NCI-H146 treated with DMSO at 0.1 percent for 48 hours (cell line): ENCODE measurements around the gene MMP28.
"Not testable (repeated sequence)": the region's sequence is repeated elsewhere in the genome, so short reads cannot be mapped to it uniquely, and the experiment has no call there.

ENCODE experiments used
- DNase-seq: peaks from one replicate; lab custom pipeline; 2025; ENCODE audit not compliant: unreplicated experiment; lab: John Stamatoyannopoulos, UW

The MMP28 gene

DNA sequence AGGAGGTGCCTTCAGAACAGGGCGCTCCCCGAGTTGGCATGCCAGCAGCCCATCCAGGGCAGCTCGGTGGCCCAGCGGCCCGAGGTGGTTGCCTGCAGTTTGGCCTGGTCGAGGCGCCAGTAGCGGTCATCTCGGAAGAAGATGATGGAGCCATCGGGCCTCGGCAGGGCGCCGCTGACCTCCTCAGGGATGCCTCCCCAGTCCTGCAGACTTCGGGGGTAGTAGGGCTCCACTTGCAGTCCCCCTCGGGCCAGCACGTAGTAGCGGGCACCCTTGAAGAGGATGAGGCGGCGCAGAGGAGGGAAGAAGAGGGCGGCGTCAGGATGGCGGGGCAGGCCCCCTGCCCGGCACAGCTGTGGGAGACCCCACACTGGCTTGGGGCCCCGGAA, 29.0 kb downstream of the MMP28 start:
- DNase-seq: no peak

DNA sequence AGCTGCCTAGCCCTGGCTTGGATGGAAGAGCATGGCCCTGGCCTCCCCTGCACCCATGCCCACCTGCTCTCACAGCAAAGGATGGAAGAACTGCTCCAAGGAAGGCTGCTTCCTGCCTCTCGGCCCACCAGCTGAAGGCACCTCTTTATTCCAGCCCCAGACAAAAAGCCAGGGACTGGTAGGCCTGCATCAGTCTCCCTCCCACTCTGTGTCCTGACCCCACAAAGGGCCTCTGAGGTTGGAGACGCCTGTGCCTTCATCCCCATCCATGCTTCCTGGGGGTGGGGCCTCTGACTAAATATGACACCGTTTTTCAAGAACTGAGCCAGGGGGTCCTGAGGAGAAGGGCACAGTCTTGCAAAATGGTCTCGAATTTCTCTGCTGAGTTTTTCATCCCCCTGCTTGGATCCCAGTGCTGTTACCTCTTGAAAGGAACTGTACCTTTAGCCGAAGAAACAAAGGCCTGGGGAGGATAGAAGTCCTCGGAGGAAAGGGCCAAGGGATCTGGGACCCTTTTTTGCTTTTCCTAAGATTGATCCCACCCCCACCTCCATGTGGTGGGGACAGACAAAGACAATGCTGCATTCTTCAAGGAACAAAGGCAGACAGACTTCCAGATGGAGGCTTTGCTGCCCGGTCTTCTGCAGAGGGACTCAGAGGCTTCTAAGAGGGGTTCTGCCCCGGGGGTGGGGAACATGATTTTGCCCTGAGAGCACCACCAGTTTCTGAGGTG, 29.5 kb downstream of the MMP28 start:
- no peak for DNase-seq

DNA sequence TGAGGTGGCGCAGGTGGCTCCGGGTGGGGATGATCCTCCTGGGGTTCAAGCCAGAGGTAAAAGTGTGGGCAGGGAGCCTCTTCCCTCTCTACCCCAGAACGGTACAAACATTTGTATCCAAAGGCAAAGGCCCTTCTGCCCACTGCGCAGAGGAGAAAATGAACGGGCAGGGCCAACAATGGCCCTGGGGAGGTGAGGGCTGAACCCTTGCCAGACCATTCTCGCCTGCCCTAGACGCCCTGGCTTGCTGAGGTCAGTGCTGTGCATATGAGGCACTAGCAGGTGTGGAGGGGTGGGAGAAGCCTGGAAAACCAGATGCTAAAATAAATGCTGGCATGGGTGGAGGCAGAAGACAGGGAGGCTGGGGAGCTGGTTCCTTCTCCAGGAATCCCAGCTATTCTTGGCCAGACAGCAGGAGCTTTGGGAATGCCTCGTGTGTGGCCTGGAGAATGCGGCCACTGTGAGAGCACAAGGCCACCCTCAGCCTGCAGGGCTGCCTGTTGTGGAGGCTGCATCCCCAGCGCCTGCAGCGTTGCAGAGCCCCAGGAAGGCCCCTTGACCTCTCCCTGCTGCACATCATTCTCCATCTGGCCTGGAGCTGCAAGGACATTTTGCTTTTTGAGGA, 30.2 kb downstream of the MMP28 start:
- DNase-seq: no peak

DNA sequence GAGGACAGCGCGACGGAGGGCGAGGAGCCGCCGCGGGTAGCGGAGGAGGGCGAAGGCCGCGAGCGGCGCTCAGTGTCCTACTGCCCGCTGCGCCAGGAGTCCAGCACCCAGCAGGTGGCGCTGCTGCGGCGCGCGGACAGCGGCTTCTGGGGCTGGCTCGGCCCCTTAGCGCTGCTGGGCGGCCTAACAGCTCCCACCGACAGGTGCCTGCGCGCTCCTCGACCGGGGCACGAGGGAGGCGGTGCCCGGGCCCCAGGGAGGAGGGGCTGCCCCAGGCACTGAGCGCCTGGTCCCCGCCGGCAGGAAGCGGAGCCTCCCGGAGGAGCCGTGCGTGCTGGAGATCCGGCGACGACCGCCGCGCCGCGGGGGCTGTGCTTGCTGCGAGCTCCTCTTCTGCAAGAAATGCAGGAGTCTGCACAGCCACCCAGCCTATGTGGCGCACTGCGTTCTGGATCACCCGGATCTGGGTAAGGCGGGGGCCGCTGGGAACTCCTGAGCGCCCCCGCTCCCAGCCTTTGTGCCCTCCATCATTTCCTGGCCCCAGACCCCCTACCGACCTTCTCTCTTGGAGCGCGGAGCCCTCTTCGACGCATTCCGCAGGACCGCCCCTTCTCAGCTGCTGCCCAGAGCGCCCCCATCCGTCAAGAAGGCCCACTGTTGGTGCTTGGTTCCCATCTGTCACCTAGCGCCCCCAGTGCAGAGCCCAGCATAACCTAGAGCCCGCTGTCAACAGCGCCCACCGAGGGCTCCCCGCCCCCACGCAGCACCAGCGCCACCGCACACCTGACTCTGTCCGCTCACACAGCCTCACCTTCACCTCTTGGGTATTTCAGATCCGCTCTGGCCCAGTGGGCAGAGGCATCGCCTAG, 31.1 kb downstream of the MMP28 start:
- DNase-seq: peak; percentile 86

DNA sequence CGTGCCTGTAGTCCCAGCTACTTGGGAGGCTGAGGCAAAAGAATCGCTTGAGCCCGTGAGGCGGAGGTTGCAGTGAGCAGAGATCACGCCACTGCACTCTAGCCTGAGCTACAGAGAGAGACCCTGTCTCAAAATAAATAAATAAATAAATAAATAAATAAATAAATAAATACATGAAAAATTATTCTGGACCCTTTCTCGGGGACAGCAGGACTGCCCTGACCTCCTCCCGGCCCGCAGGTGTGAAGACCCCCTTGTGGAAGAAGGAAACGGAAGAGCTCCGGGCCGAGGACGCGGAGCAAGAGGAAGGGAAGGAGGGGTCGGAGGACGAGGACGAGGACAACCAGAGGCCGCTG, 31.7 kb downstream of the MMP28 start:
- DNase-seq: no peak

DNA sequence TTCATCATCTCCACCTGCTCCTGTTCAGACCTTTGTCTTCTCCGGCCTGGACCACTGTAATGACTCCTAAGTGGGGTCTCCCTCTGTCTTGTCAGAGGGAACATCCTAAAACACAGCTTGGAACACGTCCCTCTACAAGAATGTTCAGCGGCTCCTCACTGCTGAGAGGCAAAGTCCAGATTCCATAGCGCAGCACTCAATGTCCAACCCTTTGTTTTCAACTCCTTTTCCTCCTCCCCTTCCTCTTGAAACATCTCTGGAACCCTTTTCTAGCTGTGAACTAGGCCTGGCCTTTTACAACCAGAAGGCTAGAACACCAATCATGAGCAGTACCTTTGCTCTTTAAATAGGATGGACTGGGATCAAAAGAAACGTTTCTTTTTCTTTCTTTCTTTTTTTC, 33.8 kb downstream of the MMP28 start:
- DNase-seq: no peak

DNA sequence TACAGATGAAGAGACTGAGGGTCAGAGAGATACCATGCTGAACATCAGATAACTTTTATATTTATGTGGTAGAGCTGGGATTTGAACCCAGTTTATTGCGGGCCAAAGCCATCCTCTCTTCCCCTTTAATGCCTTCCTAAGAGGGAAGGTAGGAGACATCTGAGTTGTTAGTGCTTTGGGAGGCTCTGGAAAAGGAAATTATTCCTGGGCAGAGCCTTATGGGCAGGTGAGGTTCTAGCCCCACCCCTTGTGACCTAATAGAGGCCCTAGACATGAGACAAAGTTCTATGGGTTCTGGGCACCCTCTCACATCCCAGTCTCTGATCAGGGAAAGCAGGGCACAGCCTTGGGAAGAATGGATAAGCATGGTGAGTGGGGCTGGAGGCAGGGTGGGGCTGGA, 34.9 kb downstream of the MMP28 start, which contains the start of gene C17orf50:
Gene C17orf50 (plus strand): TSS at position 301 of the 400 bp plus-strand sequence. CDS start 55 bp downstream, at position 356.
- DNase-seq: no peak

DNA sequence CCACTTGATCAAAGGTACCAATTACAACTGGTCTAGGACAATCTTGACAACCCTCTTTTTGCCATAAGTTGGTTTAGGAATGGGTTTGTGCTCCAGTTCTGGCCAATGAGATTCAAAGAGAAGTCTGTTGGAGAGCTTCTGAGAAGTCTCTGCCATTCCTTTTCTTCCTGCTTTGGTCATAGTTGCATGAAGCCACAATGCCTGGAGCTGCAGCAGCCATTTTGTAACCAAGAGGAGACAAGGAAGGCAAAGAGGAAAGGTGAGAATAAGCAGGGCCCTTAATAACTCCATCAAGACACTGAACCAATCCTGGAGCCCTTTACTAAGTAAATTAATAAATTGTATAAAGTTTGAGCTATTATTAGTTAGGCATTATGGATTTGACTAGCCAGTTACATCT, 38.2 kb downstream of the MMP28 start:
- DNase-seq: no peak

DNA sequence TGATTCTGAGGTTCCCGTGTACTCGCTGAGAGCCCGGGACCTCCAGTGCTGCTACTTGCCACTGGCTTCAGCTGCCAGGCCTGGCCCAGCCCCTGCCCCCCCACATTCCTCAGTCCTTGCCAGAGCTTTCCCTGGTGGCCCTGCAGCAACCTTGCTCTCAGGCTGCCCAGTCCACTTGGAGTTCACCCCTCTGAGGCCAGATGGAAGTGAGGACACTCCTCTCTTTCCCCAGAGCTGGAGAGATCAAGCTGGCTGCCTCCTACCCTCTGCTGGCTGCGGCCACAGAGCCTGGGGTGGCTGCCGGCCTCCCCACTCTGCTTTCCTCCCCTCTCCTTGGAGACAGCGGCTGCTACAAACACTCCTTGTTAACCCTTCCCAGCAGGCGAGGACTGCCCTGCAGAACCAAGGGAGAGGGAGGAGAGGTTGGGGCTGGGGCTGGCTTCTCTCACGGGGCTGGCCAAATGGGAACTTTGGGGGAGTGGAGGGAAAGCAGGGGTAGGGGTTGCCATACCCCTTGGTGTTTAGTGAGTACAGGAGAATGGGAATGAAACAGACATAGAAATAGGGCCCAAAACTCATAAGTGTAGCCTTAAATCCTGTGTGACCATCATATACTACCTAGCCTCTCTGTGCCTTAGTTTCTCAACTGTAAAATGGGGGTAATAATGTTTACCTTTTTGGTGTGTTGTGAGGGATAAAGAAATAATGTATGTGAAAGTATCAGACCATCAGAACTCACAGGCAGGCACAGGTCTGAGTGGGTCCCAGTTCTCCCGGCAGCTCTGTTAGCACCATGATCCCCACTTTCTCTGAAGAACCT, 42.3 kb downstream of the MMP28 start, which contains the start of gene GAS2L2:
Gene GAS2L2 (minus strand): TSS at position 295 of the 820 bp plus-strand sequence. CDS start 389 bp downstream, outside the sequence.
- no peak for DNase-seq

DNA sequence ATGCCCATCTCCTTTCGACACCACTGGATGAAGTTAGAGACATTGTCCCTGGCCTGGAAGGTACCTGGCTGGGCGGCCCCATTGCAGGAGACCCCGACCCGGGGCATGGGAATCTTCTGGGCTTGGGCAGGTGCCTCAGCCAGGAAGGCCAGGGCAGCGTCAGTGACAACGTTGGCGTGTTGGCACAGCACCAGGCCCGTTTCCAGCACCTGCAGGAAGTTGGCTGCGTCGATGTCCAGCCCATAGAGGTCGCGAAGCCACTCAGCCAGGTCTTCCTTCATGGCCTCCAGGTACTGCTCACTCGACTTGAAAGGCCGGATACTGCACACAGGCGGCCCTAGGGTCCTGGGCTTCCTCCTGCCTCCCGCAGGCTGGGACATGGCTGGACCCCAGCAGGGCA, 43.0 kb downstream of the MMP28 start:
- no peak for DNase-seq

DNA sequence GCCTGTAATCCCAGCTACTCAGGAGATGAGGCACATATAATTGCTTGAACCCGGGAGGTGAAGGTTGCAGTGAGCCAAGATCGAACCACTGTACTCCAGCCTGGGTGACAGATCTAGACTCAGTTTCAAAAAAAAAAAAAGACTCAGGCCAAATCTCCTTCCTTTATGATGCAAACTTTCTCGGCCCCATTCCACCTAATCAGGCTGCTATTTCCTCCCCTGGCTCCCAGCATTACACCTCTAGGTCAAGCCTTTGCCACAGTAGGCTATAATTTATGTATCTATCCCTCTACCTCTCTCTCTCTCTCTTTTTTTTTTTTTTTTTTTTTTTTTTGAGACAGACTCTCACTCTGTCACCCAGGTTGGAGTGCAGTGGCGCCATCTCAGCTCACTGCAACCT, 43.9 kb downstream of the MMP28 start:
- DNase-seq: not testable (repeated sequence)

DNA sequence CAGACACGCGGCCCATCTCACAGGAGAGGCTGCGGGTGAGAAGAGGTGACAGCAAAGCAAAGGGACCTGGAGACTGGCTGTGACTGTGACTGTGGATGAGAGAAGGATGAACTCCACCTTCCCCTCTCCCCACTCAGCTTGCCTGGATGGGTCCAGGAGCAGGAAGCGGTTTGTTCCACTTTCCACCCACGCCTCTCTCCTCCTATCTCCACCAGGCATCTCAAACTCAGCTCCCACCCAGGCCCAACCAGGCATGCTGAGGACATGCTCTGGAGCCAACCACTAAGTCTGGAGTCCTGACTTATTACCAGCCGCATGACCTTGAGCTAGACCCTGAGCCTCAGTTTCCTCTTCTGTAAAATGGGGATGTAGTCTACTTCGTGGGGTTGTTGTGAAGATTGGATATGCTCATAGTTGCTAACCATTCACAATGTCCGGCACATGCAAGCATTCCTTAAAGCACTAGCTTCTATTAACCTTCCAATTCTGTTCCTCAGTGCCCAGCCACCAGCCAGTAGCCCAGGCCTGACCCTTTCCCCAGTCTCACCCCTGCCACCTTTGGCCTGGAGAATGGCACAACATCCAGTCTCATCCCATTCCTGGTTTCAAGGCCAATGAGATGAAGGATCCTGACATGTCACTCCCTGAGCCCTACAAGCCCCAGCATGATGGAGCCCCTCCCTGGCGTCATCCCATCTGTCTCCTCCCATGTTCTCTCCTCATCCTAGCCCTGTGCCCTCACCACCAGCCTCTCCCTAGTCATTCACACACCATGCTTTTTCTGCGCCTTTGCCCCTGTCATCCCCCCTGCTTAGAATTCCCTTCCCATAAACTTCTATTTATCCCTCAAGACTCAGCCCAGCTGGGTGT, 44.7 kb downstream of the MMP28 start:
- no peak for DNase-seq

DNA sequence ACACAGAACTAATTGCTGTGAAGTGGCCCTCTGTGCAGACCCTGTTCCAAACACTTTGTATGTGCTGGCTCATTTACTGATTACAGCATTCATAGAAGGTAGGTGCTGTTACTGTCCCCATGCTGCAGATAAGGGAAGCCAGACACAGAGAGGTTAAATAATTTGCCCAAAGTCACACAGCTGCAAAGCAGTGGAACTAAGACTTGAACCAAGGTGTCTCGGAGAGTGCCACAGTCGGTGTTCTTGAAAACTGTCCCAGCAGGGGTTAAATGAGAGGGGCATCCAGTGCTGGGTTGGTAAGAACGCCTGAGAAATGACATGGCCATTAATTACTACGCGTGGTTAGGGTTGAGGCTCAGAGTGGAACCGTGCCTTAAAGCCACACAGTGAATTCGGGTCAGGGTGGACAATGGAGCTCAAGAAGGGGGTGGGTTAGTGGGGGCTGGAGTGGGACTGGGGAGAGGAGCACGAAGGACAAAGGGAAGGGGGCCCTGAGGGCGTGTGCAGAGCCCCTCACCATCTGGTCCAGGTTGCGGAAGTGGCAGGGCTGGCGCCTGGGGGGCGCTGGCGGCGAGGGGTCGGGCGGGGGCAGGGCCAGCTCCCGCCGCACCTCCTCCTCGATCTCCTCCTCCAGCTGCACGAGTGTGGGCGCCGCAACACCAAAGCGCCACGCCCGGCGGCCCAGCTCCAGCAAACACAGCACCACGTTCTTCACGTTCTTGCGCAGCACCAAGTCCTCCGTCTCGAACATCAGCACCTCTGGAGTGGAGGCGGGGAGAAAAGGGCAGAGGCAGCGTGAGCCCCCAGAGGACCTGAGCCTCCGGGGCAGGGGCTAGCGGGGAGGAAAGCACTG, 45.7 kb downstream of the MMP28 start:
- DNase-seq: no peak

DNA sequence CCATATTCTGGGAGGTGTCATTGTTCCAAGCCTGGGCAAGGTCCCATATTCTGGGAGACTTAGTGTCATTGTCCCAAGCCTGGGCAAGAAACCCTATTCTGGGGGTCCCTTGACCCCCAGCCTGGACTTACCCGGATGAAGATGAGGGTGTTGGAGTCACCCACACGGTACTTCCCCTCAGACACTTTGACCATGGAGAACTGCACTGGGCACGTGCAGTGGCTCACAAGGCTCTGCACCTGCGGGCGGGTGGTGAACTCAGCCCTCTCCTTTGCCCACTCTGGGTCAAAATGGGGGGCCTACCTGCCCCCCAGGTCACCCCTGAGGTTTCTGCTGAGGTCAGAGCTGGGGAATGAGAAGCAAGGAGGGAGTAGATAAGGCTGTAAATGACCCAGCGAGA, 46.5 kb downstream of the MMP28 start:
- DNase-seq: no peak

DNA sequence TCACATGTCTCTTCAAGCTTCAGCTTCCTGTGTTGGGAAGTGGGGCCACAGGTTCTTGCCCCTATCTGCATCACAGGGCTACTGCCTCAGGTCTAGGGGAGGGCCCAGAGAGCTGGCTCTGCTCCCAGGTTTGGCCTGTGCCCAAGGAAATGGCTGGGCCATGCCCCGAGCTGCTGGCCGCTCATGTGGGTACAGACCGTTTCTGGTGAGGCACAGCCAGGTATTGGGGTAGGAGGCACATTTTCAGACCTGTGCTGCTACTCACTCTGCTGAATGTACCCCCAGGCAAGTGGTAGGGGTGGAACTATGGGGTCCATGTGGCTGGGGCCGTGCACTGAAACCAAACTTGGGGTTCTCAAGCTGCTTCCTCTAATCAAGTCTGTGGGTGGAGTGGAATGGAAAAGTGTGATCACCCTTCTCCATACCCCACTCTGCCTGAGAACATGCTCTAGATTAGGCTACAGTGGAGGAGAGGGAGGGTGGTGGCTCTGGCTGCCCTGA, 47.0 kb downstream of the MMP28 start:
- DNase-seq: no peak

DNA sequence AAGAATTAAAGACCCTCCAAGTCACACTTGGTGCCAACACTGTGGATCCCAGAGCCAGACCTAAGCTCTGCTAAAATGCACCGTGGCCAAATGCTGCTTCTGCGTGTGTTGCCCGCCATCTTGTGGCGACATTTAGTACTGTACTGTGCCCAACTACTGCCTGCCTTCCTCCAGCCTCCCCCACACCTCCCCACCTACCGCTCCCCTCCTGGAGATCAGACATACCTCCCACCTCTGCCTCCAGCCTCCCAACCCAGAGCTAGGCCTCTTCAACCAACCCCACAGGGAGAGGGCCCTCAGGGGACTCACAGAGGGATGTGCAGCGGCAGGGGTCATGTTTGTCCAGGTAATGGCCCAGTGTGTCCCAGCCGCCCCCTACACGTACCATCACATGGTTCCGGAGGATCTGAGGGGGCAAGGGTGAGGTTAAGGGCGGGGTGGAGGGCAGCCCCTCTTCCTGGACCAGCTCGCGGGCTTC, 47.9 kb downstream of the MMP28 start:
- DNase-seq: peak; percentile 56

DNA sequence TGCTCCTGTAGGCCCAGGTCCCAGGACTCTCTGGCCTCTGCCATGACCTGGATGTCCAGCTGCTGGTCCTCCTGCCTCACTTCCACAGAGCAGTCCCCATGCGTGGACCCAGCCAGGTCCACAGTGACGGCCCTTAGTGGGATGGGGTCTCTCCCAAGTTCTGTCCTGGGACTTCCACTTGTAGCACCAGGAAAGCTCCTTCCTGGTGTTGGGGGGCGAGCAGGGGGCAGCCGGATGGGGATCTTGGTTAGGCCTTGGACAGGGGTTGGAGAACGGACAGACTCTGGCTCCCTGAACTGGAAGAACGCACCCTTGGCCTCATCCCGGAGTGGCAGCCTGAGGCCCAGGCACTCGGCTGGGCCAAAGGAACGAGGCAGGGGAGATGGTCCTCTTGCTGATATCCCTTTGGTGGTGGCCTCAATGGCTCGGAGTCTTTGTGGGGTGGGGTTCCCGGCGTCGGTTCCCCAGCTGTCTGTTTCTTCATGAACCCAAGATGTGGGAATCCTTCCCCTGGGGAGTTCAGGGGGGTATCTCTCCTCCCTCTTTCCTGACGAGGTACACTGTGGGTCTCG, 49.6 kb downstream of the MMP28 start:
- DNase-seq: no peak

DNA sequence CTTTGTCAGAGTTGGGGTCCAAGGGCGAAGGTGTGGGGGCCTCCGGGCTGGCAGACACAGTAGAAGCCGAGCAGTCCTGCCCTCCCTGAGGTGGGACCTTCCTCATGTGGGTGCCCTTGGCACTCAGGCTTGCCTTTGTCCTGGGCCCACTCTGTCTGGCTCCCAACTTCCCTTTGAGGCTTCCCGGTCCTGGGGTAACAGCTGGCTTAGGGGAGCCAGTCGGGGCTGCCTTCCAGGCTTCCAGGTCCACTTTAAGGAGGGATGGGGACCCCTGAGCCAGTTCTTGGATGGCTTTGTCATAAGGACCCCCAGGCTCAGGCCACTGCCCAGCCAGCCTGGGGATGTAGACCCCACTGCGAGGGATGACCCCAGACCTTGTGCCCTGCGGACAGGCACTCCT, 50.2 kb downstream of the MMP28 start:
- no peak for DNase-seq
